OCI-LY1 (cell line): ENCODE data around the gene ATP8A2.

Experiments used
- CTCF ChIP-seq: fragments of 200-600 bp; sonication (generic), shearing (Covaris generic); IDR thresholded peaks from 2 replicates; pipeline ENCODE4 v1.5.1; 2017; ENCODE audit warnings: mild to moderate bottlenecking, antibody characterized with exemption, low read length, moderate library complexity, mixed read lengths
- EZH2 ChIP-seq: fragments of 200-600 bp; sonication (generic), shearing (Covaris generic); IDR thresholded peaks from 2 replicates; pipeline ENCODE4 v1.8.0; 2017; ENCODE audit warnings: borderline replicate concordance, mixed run types, mild to moderate bottlenecking, antibody characterized with exemption, low read length, moderate library complexity, mixed read lengths

GRCh38 chr13:25867038-25867437 lies 495.3 kb downstream of the ATP8A2 start:
- TF ChIP-seq CTCF (no peak), EZH2 (no peak)
